Loucy (cell line): ENCODE measurements around the gene BCL2.
A peak's percentile ranks its signal among the peaks of the same experiment; 100 is the strongest.

Experiments used
- H2AFZ ChIP-seq: fragments of 200-600 bp; sonication (generic); 2 replicates; pipeline ENCODE4 v1.6.0; 2016; ENCODE audit warnings: antibody characterized with exemption, mild to moderate bottlenecking, low read length, moderate library complexity
- H3F3A ChIP-seq: fragments of 200-600 bp; 2 replicates; pipeline ENCODE4 v1.6.0; 2016; ENCODE audit warnings: antibody characterized with exemption, low read depth, mild to moderate bottlenecking
- H3K27me3 ChIP-seq: fragments of 200-600 bp; sonication (generic); 2 replicates; pipeline ENCODE4 v1.6.1; 2014; ENCODE audit warnings: low read length, mild to moderate bottlenecking; ENCODE audit not compliant: insufficient read depth, poor library complexity, severe bottlenecking
- H3K36me3 ChIP-seq: fragments of 200-600 bp; sonication (generic); 2 replicates; pipeline ENCODE4 v1.6.1; 2016; ENCODE audit warnings: low read length; ENCODE audit not compliant: insufficient read depth
- H3K4me1 ChIP-seq: fragments of 200-600 bp; sonication (generic); 2 replicates; pipeline ENCODE4 v1.5.1; 2014; ENCODE audit warnings: low read length, mild to moderate bottlenecking; ENCODE audit not compliant: insufficient read depth, poor library complexity, severe bottlenecking
- H3K4me2 ChIP-seq: fragments of 200-600 bp; sonication (generic); 2 replicates; pipeline ENCODE4 v1.6.0; 2014; ENCODE audit warnings: antibody characterized with exemption, low read length, low read depth, mild to moderate bottlenecking; ENCODE audit not compliant: poor library complexity, severe bottlenecking
- H3K4me3 ChIP-seq: fragments of 200-600 bp; sonication (generic); 2 replicates; pipeline ENCODE4 v1.5.1; 2014; ENCODE audit warnings: low read length, mild to moderate bottlenecking, mixed read lengths; ENCODE audit not compliant: poor library complexity, severe bottlenecking
- H3K79me2 ChIP-seq: fragments of 200-600 bp; sonication (generic); 2 replicates; pipeline ENCODE4 v1.6.1; 2014; ENCODE audit warnings: low read length; ENCODE audit not compliant: insufficient read depth
- H3K9ac ChIP-seq: fragments of 200-600 bp; sonication (generic); 2 replicates; pipeline ENCODE4 v1.6.0; 2014; ENCODE audit warnings: mild to moderate bottlenecking, low read depth, low read length, moderate library complexity; ENCODE audit not compliant: poor library complexity, severe bottlenecking
- H3K9me2 ChIP-seq: fragments of 200-600 bp; sonication (generic); replicated peaks from 2 replicates; pipeline ENCODE4 v1.6.1; 2016; ENCODE audit warnings: low read depth, low read length, mixed read lengths
- H3K9me3 ChIP-seq: fragments of 200-600 bp; sonication (generic); 2 replicates; pipeline ENCODE4 v1.6.1; 2014; ENCODE audit warnings: mild to moderate bottlenecking, antibody characterized with exemption, low read length, low read depth; ENCODE audit not compliant: insufficient read depth
- H4K20me1 ChIP-seq: fragments of 200-600 bp; sonication (generic); 2 replicates; pipeline ENCODE4 v1.6.0; 2014; ENCODE audit warnings: antibody characterized with exemption, low read length, mild to moderate bottlenecking; ENCODE audit not compliant: insufficient read depth, poor library complexity, severe bottlenecking
- CTCF ChIP-seq: fragments of 200-600 bp; sonication (generic); conservative IDR thresholded peaks from 2 replicates; pipeline ENCODE4 v1.5.1; 2014; ENCODE audit warnings: mild to moderate bottlenecking, antibody characterized with exemption, low read length
- EZH2phosphoT487 ChIP-seq: fragments of 200-600 bp; IDR thresholded peaks from 2 replicates; pipeline ENCODE4 v1.6.1; 2018; ENCODE audit warnings: antibody characterized with exemption, mild to moderate bottlenecking, moderate library complexity, borderline replicate concordance

BCL2 gene

GRCh38 chr18:63140997-63141777 lies 178.4 kb downstream of the BCL2 start:
- Histone ChIP-seq H3K9me2 (no peaks in the 10 kb centered on the region), H2AFZ (no peak overlapping the region), H3K4me1 (peaks cover 52% of the 10 kb centered on the region), H4K20me1 (no peaks in the 10 kb centered on the region), H3F3A (peaks cover 17% of the 10 kb centered on the region), H3K27me3 (no peaks in the 10 kb centered on the region), H3K4me2 (no peak overlapping the region), H3K36me3 (no peaks in the 10 kb centered on the region; the same call in 1 of the 2 replicates), H3K9ac (no peak overlapping the region), H3K79me2 (peaks cover 60% of the 10 kb centered on the region), H3K9me3 (no peaks in the 10 kb centered on the region), H3K4me3 (no peak overlapping the region)
- no peak for TF ChIP-seq EZH2phosphoT487
- TF ChIP-seq CTCF: no peak

GRCh38 chr18:63140038-63140450 lies 179.5 kb downstream of the BCL2 start:
- Histone ChIP-seq H3F3A (peaks cover 17% of the 10 kb centered on the region), H3K9me3 (no peaks in the 10 kb centered on the region), H3K9ac (no peak overlapping the region), H3K9me2 (no peaks in the 10 kb centered on the region), H3K4me2 (peak overlapping the region; percentile 78), H3K79me2 (peaks cover 55% of the 10 kb centered on the region), H2AFZ (no peak overlapping the region), H4K20me1 (no peaks in the 10 kb centered on the region), H3K36me3 (no peaks in the 10 kb centered on the region; the same call in 1 of the 2 replicates), H3K4me1 (peaks cover 63% of the 10 kb centered on the region), H3K4me3 (no peak overlapping the region), H3K27me3 (no peaks in the 10 kb centered on the region)
- no peak for TF ChIP-seq EZH2phosphoT487
- TF ChIP-seq CTCF: no peak

GRCh38 chr18:63138436-63139340 lies 180.9 kb downstream of the BCL2 start:
- peak overlapping the region; percentile 59 for H3K4me3 ChIP-seq
- H3K79me2 ChIP-seq: peaks cover 59% of the 10 kb centered on the region
- H3K4me1 ChIP-seq: peaks cover 64% of the 10 kb centered on the region
- H3K36me3 ChIP-seq: no peaks in the 10 kb centered on the region; the same call in 1 of the 2 replicates
- H3K9ac ChIP-seq: peak overlapping the region; percentile 76
- H4K20me1 ChIP-seq: no peaks in the 10 kb centered on the region
- peak overlapping the region; percentile 15; the same call in 1 of the 2 replicates for H2AFZ ChIP-seq
- peak overlapping the region; percentile 78 for H3K4me2 ChIP-seq
- no peaks in the 10 kb centered on the region for H3K27me3 ChIP-seq
- no peaks in the 10 kb centered on the region for H3K9me3 ChIP-seq
- H3K9me2 ChIP-seq: no peaks in the 10 kb centered on the region
- H3F3A ChIP-seq: peaks cover 17% of the 10 kb centered on the region
- no peak for TF ChIP-seq EZH2phosphoT487
- TF ChIP-seq CTCF: no peak
